ENCODE data around the gene DCN. TPM values are rescaled to one million over a fixed set of nuclear protein-coding genes. Genes with fewer than 3 reads are reported as not detected.
"Not testable (repeated sequence)": the region's sequence is repeated elsewhere in the genome, so short reads cannot be mapped to it uniquely, and the experiment has no call there.

Gene DCN
- total and polyA plus RNA-seq, 2 experiments from 2014 or later, result 0.92 to 5.0 TPM

DNA sequence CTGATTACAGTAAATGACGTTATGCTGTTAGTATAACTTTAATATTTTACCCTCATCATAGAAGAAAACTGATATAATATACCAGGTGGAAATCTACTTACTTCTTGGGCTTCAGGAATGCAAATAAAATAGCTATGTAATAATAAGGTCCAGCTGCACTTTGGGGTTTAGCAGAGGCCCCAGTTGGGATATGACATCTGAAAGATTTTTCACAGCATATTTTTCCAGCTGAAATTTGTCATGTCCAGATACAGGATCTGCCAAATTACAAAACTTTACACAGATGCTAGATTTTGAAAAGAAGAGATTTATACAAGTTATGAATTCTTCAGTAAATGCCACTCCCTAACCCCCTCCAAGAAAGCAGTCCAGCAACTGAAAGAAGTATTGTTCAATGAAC is 29.2 kb upstream of the DCN start:
- no peak overlapping the region for H3K27ac ChIP-seq
- no peaks in the 10 kb centered on the region for H3K4me1 ChIP-seq (ENCODE audit: low read depth)
- DNase-seq (ENCODE audit: low read depth in 1 of 2, low spot score in 1 of 2), result no peak
- no peak for TF ChIP-seq CTCF (IDR thresholded peaks at IDR 0.05; ENCODE audit: low read depth, low read length)
- H3K9me3 ChIP-seq (ENCODE audit: low read depth), result no peaks in the 10 kb centered on the region
- H3K36me3 ChIP-seq, result no peaks in the 10 kb centered on the region
- no peak overlapping the region for H3K4me3 ChIP-seq
- no peaks in the 10 kb centered on the region for H3K27me3 ChIP-seq

GRCh38 chr12:91210618-91211017 is 28.0 kb upstream of the DCN start:
- Histone ChIP-seq H3K4me1 (ENCODE audit: low read depth) (no peaks in the 10 kb centered on the region), H3K27ac (no peak overlapping the region), H3K36me3 (no peaks in the 10 kb centered on the region), H3K27me3 (no peaks in the 10 kb centered on the region), H3K9me3 (ENCODE audit: low read depth) (no peaks in the 10 kb centered on the region), H3K4me3 (no peak overlapping the region)
- TF ChIP-seq CTCF (IDR thresholded peaks at IDR 0.05; ENCODE audit: low read depth, low read length), result no peak
- DNase-seq (ENCODE audit: low read depth in 1 of 2, low spot score in 1 of 2), result no peak

DNA sequence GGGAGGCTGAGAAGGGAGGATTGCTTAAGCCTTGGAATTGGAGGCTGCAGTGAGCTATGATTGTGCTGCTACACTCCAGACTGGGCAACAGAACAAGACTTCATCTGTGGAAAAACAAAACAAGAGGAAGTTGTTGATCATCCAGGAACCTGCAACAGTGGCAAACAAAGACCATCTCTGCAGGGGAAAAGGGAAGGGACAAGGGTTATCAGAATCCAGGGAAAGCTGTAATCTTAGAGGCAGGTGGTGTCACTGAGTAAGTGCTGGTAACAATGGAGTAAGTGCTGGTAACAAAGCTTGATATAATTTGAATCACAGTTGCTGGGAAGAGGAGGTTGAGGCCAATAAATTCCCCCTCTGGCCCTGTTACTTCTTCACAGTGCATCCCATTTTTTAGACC is 27.5 kb upstream of the DCN start:
- no peaks in the 10 kb centered on the region for H3K36me3 ChIP-seq
- no peak overlapping the region for H3K4me3 ChIP-seq
- H3K27ac ChIP-seq, result no peak overlapping the region
- no peaks in the 10 kb centered on the region for H3K4me1 ChIP-seq (ENCODE audit: low read depth)
- TF ChIP-seq CTCF (IDR thresholded peaks at IDR 0.05; ENCODE audit: low read depth, low read length), result no peak
- DNase-seq (ENCODE audit: low read depth in 1 of 2, low spot score in 1 of 2), result no peak
- H3K27me3 ChIP-seq, result no peaks in the 10 kb centered on the region
- H3K9me3 ChIP-seq (ENCODE audit: low read depth), result no peaks in the 10 kb centered on the region

GRCh38 chr12:91207301-91207700 is 24.7 kb upstream of the DCN start:
- not testable (repeated sequence) for H3K9me3 ChIP-seq (ENCODE audit: low read depth); H3K36me3 ChIP-seq; H3K27ac ChIP-seq; H3K4me1 ChIP-seq (ENCODE audit: low read depth); H3K27me3 ChIP-seq; H3K4me3 ChIP-seq; DNase-seq (ENCODE audit: low read depth in 1 of 2, low spot score in 1 of 2)

DNA sequence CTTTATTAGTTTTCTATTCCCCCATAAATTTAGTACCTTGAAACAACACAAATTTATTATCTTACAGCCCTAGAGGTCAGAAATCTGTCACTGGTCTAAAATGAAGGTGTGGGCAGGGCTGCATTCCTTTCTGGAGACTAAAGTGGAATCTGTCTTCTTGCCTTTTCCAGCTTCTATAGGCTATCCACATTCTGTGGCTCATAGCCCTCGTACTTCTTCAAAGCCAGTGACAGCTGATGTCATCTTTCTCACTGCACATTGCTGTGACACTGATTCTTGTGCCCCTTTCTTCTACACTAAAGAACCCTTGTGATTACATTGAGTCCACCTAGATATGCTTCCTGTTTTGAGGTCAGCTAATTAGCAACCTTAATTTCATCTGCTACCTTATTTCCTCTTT is 23.2 kb upstream of the DCN start:
- Histone ChIP-seq H3K4me1 (ENCODE audit: low read depth) (no peaks in the 10 kb centered on the region), H3K27me3 (no peaks in the 10 kb centered on the region), H3K9me3 (ENCODE audit: low read depth) (no peaks in the 10 kb centered on the region), H3K36me3 (no peaks in the 10 kb centered on the region), H3K27ac (no peak overlapping the region), H3K4me3 (no peak overlapping the region)
- TF ChIP-seq CTCF (IDR thresholded peaks at IDR 0.05; ENCODE audit: low read depth, low read length), result no peak
- DNase-seq (ENCODE audit: low read depth in 1 of 2, low spot score in 1 of 2), result no peak

- Histone ChIP-seq H3K4me1 (ENCODE audit: low read depth) (no peaks in the 10 kb centered on the region), H3K27ac (no peak overlapping the region), H3K36me3 (no peaks in the 10 kb centered on the region), H3K4me3 (no peak overlapping the region), H3K9me3 (ENCODE audit: low read depth) (no peaks in the 10 kb centered on the region), H3K27me3 (no peaks in the 10 kb centered on the region)
- DNase-seq (ENCODE audit: low read depth in 1 of 2, low spot score in 1 of 2), result no peak
- no peak for TF ChIP-seq CTCF (IDR thresholded peaks at IDR 0.05; ENCODE audit: low read depth, low read length)
Measured at GRCh38 chr12:91204421-91204820, 21.8 kb upstream of the DCN start.
